K562 treated with DMSO at 1 percent for 12 hours (cell line): ENCODE data around the gene FABP7. TPM values are rescaled to one million over a fixed set of nuclear protein-coding genes. Genes with fewer than 3 reads are reported as not detected.

Experiments
- total RNA-seq: library from RNA; unstranded; fragments of 300-600 nt; gene quantifications from 2 replicates; pipeline ENCODE4 v1.2.3, GENCODE V29; 2022; ENCODE audit not compliant: insufficient read depth

Gene FABP7
- total RNA-seq: not detected in 2 replicates

DNA sequence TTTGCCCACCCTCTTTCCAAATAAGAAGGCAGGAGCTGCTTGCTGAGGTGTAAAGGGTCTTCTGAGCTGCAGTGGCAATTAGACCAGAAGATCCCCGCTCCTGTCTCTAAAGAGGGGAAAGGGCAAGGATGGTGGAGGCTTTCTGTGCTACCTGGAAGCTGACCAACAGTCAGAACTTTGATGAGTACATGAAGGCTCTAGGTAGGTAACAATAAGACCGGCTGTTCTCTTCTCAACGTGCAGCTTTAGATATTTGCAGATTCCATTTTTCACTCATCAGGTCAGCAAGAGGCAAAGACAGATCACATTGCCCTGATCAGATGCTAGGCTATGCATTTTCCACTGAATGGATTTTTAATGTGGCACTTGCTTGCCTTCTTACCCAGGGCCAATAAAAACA is at the start of gene FABP7:
TSS of gene FABP7 (plus strand) at position 50 of the 400 bp plus-strand sequence. CDS start at position 129, 79 bp downstream.

DNA sequence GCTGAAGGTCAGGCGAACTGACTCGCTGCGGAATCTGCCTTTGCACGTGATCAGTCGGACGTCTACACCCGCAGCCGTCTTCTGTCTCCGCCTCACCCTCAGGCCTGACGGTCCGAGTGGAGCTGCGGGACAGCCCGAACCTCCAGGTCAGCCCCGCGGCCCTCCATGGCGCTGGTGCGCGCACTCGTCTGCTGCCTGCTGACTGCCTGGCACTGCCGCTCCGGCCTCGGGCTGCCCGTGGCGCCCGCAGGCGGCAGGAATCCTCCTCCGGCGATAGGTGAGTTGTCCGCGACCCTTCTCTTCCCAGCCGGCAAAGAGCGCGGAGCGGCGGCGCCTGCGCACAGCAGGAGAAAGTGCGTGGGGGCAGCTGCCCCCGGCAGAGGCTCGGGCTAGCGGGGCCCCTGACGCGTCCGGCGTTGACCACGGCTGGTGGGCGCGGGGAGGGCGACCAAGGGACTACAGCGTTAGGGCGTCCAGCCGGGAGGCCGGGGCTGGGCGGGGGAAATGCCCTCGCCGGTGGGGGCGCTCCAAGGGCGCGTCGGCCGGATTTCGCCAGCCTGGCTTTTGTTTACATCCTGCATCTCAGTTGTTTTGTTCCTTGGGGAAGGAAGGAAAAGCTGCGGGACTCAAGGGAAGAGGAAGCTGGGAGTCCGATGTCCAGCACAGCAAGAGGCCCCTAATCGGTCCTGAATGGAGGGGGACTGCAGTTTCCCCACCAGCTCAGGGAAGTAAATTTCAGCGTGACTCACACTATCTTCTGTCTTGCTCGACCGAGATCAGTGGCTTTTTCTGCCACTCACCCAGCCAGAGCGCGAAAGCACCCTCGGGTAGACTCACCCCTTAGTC is 9.9 kb downstream of the FABP7 start, which contains the start of gene SMPDL3A:
TSS of gene SMPDL3A (plus strand) at position 77 of the 846 bp plus-strand sequence. CDS start at position 166, 89 bp downstream.

Other genes with a start within 250 kb of the FABP7 start
- 10.7 and 12.7 TPM in 2 replicates for gene PKIB, start 169.3 kb upstream of the FABP7 start, total RNA-seq
- 0.84 and 1.0 TPM in 2 replicates for gene SMPDL3A, start 9.5 kb downstream of the FABP7 start, total RNA-seq
- gene CLVS2, start 216.5 kb downstream of the FABP7 start, total RNA-seq: not detected in 2 replicates